GM12891 (cell line): ENCODE data around the gene PADI1.

ENCODE experiments used
- POLR2A ChIP-seq: IDR thresholded peaks from 2 replicates; pipeline ENCODE4 v1.6.1; 2011; ENCODE audit warnings: low read depth, low read length, control low read depth
- POLR2AphosphoS5 ChIP-seq: IDR thresholded peaks from 2 replicates; pipeline ENCODE4 v1.6.1; 2011; ENCODE audit warnings: low read depth, low read length, control low read depth

GRCh38 chr1:17264470-17264869, 59.5 kb downstream of the PADI1 start:
- TF ChIP-seq POLR2A = no peak
- no peak for TF ChIP-seq POLR2AphosphoS5
